Hematopoietic multipotent progenitor cell (in vitro differentiated cells): ENCODE data around the gene MAPKAP1. TPM values are rescaled to one million over a fixed set of nuclear protein-coding genes. Genes with fewer than 3 reads are reported as not detected.

Experiments used
- DNase-seq, 3 donors: peaks; one replicate each; pipeline ENCODE4 v3.0.0-alpha.2; 2011 to 2015; ENCODE audit warnings: low read depth in 2 of 3, low spot score in 2 of 3
- total RNA-seq: library from RNA; depleted of rRNA; stranded (reverse); fragments of >200 nt; gene quantifications from one replicate; pipeline ENCODE4 v1.2.3, GENCODE V29; 2012

MAPKAP1 gene
- total RNA-seq, 1 donor: 52.2 TPM

- DNase-seq: no peak
These were observed 267.4 kb downstream of the MAPKAP1 start for GRCh38 chr9:125439434-125440272.

DNA sequence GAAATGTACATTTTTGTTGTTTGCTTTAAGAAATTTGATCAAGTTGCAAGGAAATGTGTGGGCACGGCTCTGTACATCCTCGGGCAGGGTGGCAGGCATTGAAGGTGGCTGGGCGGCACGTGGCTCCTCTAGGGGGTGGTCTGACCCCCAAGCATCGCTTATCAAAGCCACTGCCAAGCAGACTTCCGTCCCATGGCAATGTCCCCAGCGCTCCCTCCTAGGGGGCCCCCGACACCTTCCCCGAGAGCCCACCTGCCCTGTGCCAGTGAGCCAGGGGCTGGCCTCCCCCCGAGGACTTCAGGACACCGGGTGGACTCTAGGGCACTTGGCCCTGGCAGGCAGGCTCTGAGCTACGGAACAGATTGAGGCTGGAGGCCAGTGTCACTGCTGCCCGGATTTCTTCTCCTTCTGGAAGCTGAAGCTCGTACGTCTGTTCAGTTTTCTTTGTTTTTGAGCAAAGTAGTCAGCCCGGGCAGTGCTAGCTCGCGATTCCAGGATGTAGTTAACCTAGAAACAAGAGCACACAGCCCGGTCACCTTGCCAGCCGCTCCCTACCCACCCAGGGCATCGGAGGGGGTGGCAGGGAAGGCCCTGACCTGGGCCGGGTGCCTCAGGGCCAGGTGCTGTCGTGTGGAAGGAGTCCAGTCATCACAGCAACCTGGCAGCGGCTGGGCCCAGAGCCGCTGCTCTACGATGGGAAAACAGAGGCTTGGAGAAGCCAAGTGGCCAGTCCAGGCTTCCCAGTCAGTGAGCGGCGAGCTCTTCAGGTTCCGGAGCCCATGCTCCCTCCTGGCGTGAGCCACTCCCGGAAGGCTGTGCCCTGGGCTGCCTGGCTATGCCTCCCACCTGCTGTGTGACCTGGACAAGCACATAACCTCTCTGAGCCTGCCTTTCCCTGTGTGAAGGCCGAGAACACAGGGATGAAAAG lies 268.2 kb downstream of the MAPKAP1 start:
- DNase-seq: no peak

DNA sequence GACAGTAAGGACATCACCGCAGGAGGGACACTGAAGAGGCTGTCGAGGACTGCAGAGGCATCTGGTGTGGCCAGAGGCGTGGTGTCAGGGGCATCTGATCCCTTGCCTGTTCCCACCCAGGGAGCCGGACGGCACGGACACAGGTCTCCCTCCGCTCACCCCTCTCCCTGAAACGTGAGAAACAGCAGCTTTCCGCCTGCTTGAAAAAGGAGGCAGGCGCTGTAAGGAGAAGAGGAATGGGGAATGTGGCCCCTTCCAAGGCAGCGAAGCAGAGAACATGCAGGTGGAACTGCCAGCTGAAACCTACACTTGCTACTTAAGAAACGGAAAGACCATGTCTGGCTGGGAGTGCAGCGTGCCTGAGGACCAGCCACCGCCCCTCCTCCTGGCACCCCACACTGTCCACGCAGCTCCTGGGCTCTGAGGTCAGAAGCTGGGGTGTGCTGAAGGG lies 269.2 kb downstream of the MAPKAP1 start:
- no peak for DNase-seq

- no peak for DNase-seq
These were observed 270.2 kb downstream of the MAPKAP1 start for GRCh38 chr9:125436613-125437443.

GRCh38 chr9:125435776-125436612 lies 271.0 kb downstream of the MAPKAP1 start:
- DNase-seq: no peak

DNA sequence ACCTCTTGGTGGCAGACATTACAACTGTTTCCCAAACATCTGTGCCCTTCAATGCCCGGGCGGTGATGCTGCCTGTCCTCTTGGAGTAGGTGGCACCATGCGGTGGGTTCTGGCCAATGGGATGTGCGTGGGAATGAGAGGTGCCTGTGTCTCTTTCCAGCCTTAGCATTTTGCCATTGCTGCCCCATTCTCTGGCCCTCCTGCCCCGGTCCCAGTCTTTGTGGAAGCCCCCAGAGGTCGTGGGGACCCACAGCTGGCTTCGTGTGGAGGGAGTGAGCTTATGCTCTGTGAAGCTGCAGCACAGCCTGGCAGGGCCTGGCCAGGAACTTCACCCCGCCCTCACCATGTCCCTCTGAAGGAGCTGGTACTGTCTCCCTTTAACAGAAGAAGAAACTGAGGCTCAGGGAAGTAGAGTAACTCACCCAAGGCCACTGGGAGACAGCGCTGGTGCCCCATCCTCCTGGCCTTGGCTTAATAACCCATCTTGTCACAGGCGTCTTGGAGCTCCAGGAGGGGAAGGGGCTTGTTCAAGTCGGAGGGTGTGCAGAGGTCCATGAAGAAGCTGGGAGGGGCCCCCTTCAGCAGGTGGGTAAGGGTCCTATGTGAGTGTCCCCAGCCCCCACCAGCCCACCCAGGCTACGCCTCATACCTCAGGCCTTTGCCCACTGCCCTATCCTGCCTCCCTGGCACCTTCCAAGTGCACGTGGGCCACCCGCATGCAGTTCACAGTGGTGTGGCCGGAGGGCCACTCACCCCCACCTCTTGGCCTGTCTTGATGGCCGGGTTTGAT lies 271.8 kb downstream of the MAPKAP1 start:
- no peak for DNase-seq

DNA sequence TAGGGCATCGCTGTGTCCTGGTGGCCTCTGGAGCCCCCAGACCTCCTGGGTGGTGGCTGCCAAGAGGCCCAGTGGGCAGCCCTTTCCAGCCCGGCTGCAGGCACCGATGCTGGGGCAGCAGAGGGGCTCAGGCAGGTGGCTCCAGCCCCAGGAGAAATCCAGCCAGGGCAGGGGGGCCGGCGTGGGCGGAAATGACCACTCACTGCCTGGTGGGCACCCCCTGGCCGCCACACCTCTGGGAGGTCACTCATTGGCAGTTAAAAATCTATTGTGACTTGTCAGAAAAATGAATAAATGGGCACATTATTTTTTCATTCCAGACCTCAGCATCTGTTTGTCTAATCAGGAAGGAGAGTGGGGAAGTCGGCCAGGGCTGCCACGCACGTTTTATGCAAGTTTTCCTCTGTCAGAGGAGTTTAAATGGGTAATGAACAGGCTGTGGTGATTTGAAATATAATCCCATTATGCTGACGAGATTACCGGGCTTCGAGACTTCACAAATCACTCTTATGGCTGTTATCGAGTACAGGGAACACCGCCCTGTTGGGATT lies 273.5 kb downstream of the MAPKAP1 start:
- DNase-seq: peak in 1 of 3 donors; percentile 62

DNA sequence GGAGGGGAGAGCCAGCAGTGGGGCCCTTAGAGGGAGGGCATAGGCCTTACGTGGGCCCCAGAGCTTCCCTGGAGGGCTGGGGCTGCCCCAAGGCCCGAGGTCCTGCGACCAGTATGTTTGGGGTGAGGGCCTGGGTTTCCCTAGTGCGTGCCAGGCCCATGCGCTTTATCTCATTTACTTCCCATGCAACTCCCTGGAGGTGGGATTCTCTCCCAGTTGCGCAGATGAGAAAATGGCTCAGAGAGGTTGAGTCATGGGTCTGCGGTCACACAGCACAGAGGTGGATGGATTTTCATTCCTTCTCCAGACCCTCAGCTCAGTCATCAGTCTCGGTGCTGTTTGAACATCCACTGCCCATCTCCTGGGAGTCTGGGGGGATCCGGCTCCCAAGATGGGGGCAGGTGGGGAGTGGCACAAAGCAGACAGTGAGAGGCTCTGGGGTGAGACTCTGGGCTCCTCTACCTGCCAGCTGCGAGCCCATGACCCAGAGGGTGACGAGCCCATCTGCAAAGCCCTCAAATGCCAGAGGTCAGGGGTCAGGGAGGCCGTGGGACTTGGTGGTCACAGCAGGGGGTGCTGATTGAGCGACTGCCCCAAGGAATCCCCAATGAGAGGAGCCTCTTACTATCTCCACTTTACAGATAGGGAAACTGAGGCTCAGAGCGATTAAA lies 274.2 kb downstream of the MAPKAP1 start:
- no peak for DNase-seq

DNA sequence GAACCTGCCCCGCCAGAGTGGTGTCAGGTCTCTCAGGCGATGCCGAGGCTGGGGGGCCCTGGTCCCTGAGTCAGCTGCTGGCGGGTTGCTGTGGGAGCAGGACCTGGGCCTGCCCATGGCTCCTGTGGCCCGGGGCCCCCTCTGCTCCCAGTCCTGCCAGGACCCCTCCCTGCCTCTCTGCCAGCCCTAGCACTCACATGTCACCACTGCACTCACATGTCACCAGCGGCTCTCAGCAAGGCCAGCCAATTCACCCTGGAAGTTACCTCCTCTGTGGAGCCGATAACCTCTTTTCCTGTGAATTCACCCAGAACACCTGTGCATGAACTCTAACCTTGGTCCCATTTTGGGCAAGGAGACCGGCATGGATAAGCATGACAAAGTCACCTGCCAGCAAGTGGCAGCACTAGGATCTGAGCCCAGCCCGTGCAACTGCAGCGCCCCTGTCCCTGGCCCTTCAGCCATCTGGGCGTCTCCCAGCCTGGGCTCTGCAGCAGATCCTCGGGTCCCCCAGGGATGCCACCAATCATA lies 275.2 kb downstream of the MAPKAP1 start:
- peak in 1 of 3 donors; percentile 21 for DNase-seq

GRCh38 chr9:125431012-125431305 lies 276.0 kb downstream of the MAPKAP1 start:
- DNase-seq: no peak

- no peak for DNase-seq
These were observed 276.6 kb downstream of the MAPKAP1 start for GRCh38 chr9:125430161-125431011.

GRCh38 chr9:125429476-125430160 lies 277.4 kb downstream of the MAPKAP1 start:
- no peak for DNase-seq

GRCh38 chr9:125428902-125429467 lies 278.0 kb downstream of the MAPKAP1 start:
- DNase-seq: no peak

DNA sequence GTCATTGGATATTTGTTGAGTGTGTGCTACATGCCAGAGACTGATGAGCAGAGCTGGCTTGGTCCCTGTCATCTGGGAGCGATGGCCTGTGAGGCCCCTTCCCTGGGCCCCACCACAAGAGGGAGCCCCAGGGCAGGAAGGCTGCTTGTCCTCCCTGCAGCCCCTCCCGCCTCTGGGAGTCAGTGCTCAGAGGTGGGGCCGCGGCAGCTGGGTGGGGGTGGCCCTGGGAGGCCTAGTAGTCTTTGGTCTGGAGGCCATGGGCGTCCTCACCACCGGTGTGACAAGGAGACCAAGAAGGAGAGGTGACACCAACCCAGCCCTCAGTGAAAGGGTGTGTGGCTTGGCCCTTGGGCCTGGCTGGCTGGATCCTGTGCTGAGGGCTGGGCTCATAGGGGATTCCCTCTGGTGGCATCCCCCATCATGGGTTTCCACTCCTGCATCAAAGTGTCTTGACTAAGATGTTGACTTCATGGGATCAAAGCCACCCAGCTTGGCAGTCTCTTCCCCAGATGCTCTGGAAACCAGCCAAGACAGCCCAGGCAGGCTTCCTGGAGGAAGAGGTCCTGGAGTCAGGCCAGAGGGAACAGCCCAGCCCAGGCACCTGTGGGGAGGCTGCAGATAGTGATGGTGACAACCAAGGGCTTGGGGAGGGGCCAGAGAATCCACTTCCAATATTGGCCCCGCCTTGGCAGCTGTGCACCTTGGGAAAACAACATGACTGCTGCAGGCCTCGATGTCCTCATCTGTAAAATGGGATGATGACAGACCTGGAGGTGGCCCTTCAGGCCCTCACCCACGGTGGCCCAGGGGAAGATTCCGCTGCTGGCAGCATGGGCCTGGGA lies 278.7 kb downstream of the MAPKAP1 start:
- DNase-seq: peak in 1 of 3 donors; percentile 48

DNA sequence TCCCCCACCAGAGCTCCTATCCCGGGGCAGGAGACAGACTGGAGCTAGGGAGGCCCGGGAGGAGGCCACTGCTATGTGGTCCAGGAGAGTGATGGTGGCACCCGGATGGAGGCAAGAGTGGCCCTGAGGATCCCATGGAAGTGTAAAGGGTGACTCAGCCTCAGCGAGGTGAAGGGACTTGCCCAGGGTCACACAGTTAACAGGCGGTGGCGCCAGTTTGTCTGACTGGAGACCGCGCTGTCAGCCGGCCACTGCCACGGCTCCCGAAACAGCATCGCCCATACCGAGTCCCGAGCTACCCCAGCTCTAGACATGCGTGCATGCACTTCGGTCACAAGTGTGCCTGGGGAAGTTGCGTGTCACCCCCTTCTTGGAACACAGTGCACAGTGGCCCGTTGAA lies 279.5 kb downstream of the MAPKAP1 start:
- no peak for DNase-seq
